HG03439 (cell line): ENCODE data around the gene USP6NL.

Experiments used
- ATAC-seq: cut with Tn5 transposase; IDR thresholded peaks from one replicate; pipeline ENCODE4 v1.9.1; 2021; ENCODE audit warnings: mild to moderate bottlenecking, moderate library complexity; ENCODE audit not compliant: unreplicated experiment

USP6NL gene

GRCh38 chr10:11553773-11554381 is 57.6 kb downstream of the USP6NL start:
- peak; percentile 81 for ATAC-seq

GRCh38 chr10:11551916-11552602 is 59.4 kb downstream of the USP6NL start:
- no peak for ATAC-seq

GRCh38 chr10:11551104-11551503 is 60.3 kb downstream of the USP6NL start:
- ATAC-seq = no peak

GRCh38 chr10:11548768-11549099 is 62.7 kb downstream of the USP6NL start:
- no peak for ATAC-seq

- ATAC-seq = no peak
Measured at GRCh38 chr10:11548065-11548767, 63.2 kb downstream of the USP6NL start.

- no peak for ATAC-seq
Measured at GRCh38 chr10:11546581-11546980, 64.9 kb downstream of the USP6NL start.

- no peak for ATAC-seq
Measured at GRCh38 chr10:11541296-11541695, 70.2 kb downstream of the USP6NL start.

GRCh38 chr10:11539191-11539868 is 72.1 kb downstream of the USP6NL start:
- no peak for ATAC-seq

GRCh38 chr10:11538834-11539190 is 72.6 kb downstream of the USP6NL start:
- no peak for ATAC-seq

GRCh38 chr10:11536228-11536627 is 75.2 kb downstream of the USP6NL start:
- no peak for ATAC-seq

GRCh38 chr10:11535346-11535959 is 76.0 kb downstream of the USP6NL start:
- ATAC-seq = no peak

GRCh38 chr10:11533328-11533781 is 78.1 kb downstream of the USP6NL start:
- ATAC-seq = no peak

GRCh38 chr10:11532306-11532705 is 79.1 kb downstream of the USP6NL start:
- ATAC-seq = no peak

- no peak for ATAC-seq
Measured at GRCh38 chr10:11530806-11531205, 80.6 kb downstream of the USP6NL start.

GRCh38 chr10:11529276-11529903 is 82.1 kb downstream of the USP6NL start:
- ATAC-seq = no peak

GRCh38 chr10:11528286-11528685 is 83.2 kb downstream of the USP6NL start:
- no peak for ATAC-seq

GRCh38 chr10:11527691-11528255 is 83.7 kb downstream of the USP6NL start:
- no peak for ATAC-seq

GRCh38 chr10:11527068-11527467 is 84.4 kb downstream of the USP6NL start:
- ATAC-seq = no peak

- no peak for ATAC-seq
Measured at GRCh38 chr10:11525503-11525902, 85.9 kb downstream of the USP6NL start.

GRCh38 chr10:11522821-11523245 is 88.6 kb downstream of the USP6NL start:
- no peak for ATAC-seq
